PFSK-1 (cell line): ENCODE results near the gene KCNB1.

ENCODE experiments used
- FOXP2 ChIP-seq: optimal IDR thresholded peaks from 2 replicates; pipeline ENCODE3; 2011; ENCODE audit warnings: borderline replicate concordance, control low read depth, inconsistent platforms; ENCODE audit not compliant: insufficient read depth; ENCODE audit errors: extremely low read length, extremely low read depth
- POLR2AphosphoS5 ChIP-seq: IDR thresholded peaks from 2 replicates; pipeline ENCODE4 v1.6.1; 2012; ENCODE audit warnings: low read depth, mild to moderate bottlenecking, control low read depth, low read length, moderate library complexity
- SIN3A ChIP-seq: IDR thresholded peaks from 2 replicates; pipeline ENCODE4 v1.6.1; 2012; ENCODE audit warnings: mild to moderate bottlenecking, low read length, moderate library complexity, borderline replicate concordance; ENCODE audit not compliant: insufficient read depth
- TAF1 ChIP-seq: IDR thresholded peaks from 2 replicates; pipeline ENCODE4 v1.6.1; 2012; ENCODE audit warnings: low read length, control low read depth, borderline replicate concordance; ENCODE audit not compliant: insufficient read depth
- TF ChIP-seq, protein P1 (sequence below), 2 experiments: IDR thresholded peaks; 2 replicates each; pipeline versions ENCODE4 v1.6.1 to v1.8.0; 2011 to 2012; ENCODE audit warnings: low read depth in 2 of 2, low read length in 2 of 2, control low read depth in 1 of 2, inconsistent platforms in 1 of 2, mild to moderate bottlenecking in 1 of 2, moderate library complexity in 1 of 2; ENCODE audit not compliant: insufficient read depth in 1 of 2

Gene KCNB1

GRCh38 chr20:49393803-49394202 lies 88.7 kb downstream of the KCNB1 start:
- TF ChIP-seq POLR2AphosphoS5 (no peak), TAF1 (no peak), SIN3A (no peak), FOXP2 (no peak)
- TF ChIP-seq, protein P1, sequence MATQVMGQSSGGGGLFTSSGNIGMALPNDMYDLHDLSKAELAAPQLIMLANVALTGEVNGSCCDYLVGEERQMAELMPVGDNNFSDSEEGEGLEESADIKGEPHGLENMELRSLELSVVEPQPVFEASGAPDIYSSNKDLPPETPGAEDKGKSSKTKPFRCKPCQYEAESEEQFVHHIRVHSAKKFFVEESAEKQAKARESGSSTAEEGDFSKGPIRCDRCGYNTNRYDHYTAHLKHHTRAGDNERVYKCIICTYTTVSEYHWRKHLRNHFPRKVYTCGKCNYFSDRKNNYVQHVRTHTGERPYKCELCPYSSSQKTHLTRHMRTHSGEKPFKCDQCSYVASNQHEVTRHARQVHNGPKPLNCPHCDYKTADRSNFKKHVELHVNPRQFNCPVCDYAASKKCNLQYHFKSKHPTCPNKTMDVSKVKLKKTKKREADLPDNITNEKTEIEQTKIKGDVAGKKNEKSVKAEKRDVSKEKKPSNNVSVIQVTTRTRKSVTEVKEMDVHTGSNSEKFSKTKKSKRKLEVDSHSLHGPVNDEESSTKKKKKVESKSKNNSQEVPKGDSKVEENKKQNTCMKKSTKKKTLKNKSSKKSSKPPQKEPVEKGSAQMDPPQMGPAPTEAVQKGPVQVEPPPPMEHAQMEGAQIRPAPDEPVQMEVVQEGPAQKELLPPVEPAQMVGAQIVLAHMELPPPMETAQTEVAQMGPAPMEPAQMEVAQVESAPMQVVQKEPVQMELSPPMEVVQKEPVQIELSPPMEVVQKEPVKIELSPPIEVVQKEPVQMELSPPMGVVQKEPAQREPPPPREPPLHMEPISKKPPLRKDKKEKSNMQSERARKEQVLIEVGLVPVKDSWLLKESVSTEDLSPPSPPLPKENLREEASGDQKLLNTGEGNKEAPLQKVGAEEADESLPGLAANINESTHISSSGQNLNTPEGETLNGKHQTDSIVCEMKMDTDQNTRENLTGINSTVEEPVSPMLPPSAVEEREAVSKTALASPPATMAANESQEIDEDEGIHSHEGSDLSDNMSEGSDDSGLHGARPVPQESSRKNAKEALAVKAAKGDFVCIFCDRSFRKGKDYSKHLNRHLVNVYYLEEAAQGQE (IDR thresholded peaks at IDR 0.05; ENCODE audit: insufficient read depth in 1 of 2, low read depth in 2 of 2, low read length in 2 of 2), result no peak

DNA sequence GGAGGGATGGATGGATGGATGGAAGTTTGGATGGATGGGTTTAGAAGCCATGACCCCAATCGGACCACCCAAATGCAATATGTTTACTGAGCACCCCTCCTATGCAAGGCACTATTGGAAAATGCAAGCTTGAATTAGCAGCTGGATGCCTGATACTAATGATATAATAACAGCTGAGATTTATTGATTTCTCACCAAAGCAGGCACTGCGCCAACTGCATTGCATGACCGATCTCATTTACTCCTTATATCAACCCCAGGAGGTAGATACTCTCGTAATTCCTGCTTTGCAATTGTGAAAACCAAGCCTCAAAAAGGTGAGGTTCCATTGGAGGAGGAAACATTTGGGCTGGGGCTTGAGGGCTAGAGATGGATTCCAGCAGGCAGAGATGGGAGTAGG lies 89.7 kb downstream of the KCNB1 start:
- TF ChIP-seq POLR2AphosphoS5 (no peak), FOXP2 (no peak), SIN3A (no peak), TAF1 (no peak)
- TF ChIP-seq, protein P1 (IDR thresholded peaks at IDR 0.05; ENCODE audit: insufficient read depth in 1 of 2, low read depth in 2 of 2, low read length in 2 of 2), result no peak

- TF ChIP-seq SIN3A, result no peak
- TF ChIP-seq FOXP2, result no peak
- TF ChIP-seq, protein P1 (IDR thresholded peaks at IDR 0.05; ENCODE audit: insufficient read depth in 1 of 2, low read depth in 2 of 2, low read length in 2 of 2), result no peak
- no peak for TF ChIP-seq POLR2AphosphoS5
- no peak for TF ChIP-seq TAF1
These were observed 90.8 kb downstream of the KCNB1 start for GRCh38 chr20:49391404-49392245.

- TF ChIP-seq POLR2AphosphoS5 (no peak), FOXP2 (no peak), TAF1 (no peak), SIN3A (no peak)
- TF ChIP-seq, protein P1 (IDR thresholded peaks at IDR 0.05; ENCODE audit: insufficient read depth in 1 of 2, low read depth in 2 of 2, low read length in 2 of 2), result no peak
These were observed 92.6 kb downstream of the KCNB1 start for GRCh38 chr20:49389854-49390253.
